NT2/D1 (cell line): Measurements from ENCODE around the gene LMOD2.

ENCODE experiments used
- SUZ12 ChIP-seq: IDR thresholded peaks from 2 replicates; pipeline ENCODE4 v1.6.1; 2011; ENCODE audit not compliant: insufficient read length, insufficient read depth; ENCODE audit errors: extremely low read depth
- YY1 ChIP-seq: IDR thresholded peaks from 2 replicates; pipeline ENCODE4 v1.6.1; 2011; ENCODE audit not compliant: insufficient read length, insufficient read depth
- ZNF274 ChIP-seq: IDR thresholded peaks from 2 replicates; pipeline ENCODE4 v1.6.1; 2011; ENCODE audit warnings: mild to moderate bottlenecking, low read depth, low read length

DNA sequence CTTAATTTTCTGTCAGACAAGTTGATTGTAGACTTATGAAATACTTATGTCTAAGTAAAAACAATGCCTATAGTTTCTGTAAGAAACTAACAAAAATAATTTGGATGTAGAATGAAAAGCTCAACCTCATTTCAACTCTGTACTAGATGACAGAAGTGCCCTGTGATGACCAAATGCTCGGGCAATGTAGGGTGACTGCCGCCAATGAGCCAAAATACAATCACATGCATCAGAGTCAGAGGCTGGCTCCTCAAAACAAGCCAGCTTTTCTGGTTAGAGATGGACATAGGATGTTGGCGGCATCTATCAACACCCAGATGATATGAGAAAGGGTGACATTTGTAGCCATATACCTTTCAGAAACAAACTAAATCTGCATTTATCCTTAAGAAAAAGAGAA lies 23.9 kb downstream of the LMOD2 start:
- TF ChIP-seq ZNF274 = no peak
- no peak for TF ChIP-seq YY1
- no peak for TF ChIP-seq SUZ12
